Epithelial cell of proximal tubule (primary cell): Measurements from ENCODE around the gene ADPRHL1. TPM values are rescaled to one million over a fixed set of nuclear protein-coding genes. Genes with fewer than 3 reads are reported as not detected.

Source experiments
- DNase-seq: peaks from one replicate; pipeline ENCODE4 v3.0.0-alpha.2; 2011; ENCODE audit warnings: low read depth
- H3K4me3 ChIP-seq: 2 replicates; pipeline ENCODE4 v1.5.1; 2011; ENCODE audit warnings: low read depth, mild to moderate bottlenecking, low read length
- total RNA-seq: library from RNA; depleted of rRNA; stranded (reverse); fragments of >200 nt; gene quantifications from 2 replicates; pipeline ENCODE4 v1.2.3, GENCODE V29; 2015
- TF ChIP-seq, protein P1 (sequence below): conservative IDR thresholded peaks from 2 replicates; pipeline ENCODE4 v1.5.1; 2012; ENCODE audit warnings: low read depth, mild to moderate bottlenecking, low read length

Gene ADPRHL1
- total RNA-seq, 1 donor from 2014 or later, result 3.3 TPM

DNA sequence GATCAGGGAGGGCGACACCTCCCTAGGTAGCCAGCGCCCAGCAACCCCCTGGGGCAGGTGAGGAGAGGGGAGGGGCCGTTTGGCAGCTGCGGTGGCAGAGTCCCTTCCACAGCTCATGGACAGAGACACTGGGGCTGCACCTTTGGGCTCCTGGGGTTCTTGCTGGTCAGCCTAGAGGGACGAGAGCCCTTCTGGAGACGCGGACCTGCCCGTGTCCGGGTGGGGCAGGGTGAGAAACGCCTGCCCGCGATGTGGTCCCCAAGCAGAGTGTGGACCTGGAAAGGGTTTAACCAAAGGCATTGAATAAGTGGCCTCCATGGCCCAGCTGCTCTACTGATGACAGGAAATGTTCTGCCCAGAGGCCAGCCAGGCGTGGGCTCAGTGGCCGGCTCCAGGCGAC is 38.3 kb downstream of the ADPRHL1 start:
- no peak for DNase-seq
- TF ChIP-seq, protein P1, sequence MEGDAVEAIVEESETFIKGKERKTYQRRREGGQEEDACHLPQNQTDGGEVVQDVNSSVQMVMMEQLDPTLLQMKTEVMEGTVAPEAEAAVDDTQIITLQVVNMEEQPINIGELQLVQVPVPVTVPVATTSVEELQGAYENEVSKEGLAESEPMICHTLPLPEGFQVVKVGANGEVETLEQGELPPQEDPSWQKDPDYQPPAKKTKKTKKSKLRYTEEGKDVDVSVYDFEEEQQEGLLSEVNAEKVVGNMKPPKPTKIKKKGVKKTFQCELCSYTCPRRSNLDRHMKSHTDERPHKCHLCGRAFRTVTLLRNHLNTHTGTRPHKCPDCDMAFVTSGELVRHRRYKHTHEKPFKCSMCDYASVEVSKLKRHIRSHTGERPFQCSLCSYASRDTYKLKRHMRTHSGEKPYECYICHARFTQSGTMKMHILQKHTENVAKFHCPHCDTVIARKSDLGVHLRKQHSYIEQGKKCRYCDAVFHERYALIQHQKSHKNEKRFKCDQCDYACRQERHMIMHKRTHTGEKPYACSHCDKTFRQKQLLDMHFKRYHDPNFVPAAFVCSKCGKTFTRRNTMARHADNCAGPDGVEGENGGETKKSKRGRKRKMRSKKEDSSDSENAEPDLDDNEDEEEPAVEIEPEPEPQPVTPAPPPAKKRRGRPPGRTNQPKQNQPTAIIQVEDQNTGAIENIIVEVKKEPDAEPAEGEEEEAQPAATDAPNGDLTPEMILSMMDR, result no peak
- no peak overlapping the region for H3K4me3 ChIP-seq

DNA sequence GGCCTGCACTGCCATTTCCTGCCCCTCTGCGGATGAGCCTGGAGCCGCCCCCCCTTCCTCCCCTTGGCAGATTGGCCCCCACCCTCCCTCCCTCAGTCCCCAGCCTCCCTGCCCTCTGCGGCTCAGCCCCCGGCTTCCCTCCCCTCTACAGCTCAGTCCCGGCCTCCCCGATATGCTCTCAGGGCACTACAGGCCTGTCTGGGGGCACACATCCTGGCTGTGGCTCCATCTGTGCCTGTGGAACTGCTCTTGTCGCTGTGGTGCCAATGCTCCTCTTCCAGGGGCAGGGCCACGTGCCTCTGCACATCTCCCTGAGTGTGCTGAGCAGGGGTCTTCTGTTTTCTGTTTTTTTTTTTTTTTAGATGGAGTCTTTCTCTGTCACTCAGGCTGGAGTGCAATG is 39.0 kb downstream of the ADPRHL1 start:
- H3K4me3 ChIP-seq, result no peak overlapping the region
- DNase-seq, result no peak
- TF ChIP-seq, protein P1, result no peak

DNA sequence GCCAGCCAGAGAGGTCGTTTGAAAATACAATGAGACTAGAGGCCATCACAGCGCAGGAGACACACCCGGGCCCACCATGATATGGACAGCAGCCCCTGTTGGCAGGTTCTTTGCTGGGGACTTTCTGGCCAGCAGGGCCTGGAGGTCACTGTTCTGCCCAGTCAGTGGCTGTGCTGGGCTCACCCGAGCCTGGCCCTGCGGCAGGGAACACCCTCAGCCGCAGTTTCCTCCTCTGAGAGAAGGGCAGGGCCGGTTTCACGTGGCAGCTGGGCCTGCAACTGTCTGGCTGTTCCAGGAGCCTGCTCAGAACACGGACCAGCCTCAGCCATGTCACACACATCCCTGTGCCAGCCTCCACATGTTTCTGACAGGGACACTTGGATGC is 39.4 kb downstream of the ADPRHL1 start:
- TF ChIP-seq, protein P1, result no peak
- no peak for DNase-seq
- H3K4me3 ChIP-seq, result no peak overlapping the region

DNA sequence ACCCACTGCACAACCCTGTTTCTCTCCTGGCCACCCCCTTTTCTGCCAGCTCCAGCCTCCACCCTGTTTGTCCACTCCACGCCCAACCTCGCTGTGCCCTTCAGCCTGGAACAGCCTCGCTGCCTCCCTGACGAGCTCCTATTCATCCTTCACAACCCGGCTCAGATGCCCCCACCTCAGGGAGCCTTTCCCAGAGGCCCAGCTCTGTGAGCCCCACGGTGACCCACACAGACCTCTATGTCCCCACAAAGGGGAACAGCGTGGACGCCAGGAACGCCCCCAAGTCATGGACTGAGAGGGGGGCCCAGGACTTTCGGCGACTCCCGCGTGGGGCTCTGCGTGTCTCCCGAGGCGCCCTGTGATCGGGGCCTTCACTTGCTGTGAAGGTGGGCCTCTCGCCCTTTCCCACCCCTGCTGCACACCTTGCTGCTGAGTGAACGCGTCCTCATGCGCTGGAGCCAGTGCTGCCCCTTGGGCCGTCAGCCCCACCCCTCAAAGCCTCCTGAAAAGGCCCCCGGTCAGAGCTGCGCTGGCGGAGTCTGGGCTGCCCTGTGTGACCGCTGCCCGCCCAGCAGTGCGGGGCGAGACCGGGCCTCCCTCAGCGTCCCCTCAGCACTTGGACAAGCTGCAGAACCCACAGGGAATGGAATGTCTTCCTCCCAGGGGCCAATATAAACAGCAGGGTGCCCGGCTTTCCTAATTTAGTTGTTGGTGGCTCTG is 40.0 kb downstream of the ADPRHL1 start:
- DNase-seq, result no peak
- TF ChIP-seq, protein P1, result no peak
- no peak overlapping the region for H3K4me3 ChIP-seq

DNA sequence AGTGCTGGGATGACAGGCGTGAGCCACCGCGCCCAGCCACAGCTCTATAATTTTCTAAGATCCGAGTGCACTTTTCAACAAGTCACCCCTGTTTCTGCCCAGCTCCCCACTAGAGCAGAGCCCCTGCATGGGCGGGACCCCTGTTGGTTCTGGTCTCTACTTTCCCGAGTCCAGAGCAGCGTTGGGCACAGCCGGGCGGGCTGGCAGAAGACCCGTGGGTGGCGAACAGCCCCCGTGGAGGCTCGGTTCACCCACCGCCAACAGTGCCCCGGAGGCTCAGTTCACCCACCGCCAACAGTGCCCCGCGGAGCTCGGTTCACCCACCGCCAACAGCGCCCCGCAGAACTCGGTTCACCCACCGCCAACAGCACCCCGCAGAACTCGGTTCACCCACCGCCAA is 40.8 kb downstream of the ADPRHL1 start:
- TF ChIP-seq, protein P1, result no peak
- no peak for DNase-seq
- H3K4me3 ChIP-seq, result no peak overlapping the region

DNA sequence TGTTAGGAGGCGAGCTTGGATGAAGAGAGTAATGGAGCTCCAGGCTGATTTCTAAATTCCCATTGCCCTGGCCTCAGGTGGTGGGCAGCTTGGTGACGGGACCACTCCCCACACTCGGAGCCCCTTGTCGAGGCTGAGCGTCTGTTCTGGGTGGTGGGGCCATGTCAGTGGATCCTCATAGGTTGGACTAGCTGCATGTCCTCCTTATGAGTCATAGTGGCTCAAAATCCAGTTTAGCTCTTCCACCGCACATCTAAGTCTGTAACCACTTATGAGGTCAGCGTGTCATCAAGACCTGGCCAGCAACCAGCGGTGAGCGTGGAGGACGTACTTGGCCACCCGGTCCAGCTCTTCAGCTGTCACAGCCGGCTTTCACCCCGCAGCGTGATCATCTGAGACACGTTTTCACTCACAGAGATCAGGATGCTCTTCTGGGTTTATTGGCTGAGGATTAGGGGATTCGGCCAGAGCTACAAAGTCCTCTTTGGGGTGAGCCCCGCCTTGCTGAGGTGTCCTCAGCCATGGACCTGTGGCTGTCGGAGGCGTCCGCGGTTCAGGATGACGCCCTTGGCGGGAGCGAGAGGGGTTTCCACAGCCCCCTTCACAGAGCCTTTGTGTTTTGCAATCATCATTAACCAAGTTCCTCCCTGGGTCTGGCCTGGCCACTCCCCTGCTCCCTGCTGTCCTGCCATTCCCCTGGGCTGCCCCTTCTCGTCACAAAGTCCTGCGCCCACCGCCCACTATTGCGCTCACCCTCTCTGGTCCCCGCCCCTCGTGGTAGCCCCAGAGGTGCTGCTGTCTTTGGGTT is 41.9 kb downstream of the ADPRHL1 start:
- DNase-seq, result peak; percentile 25
- TF ChIP-seq, protein P1, result no peak
- no peak overlapping the region for H3K4me3 ChIP-seq
